Hepatocyte (in vitro differentiated cells): Measurements from ENCODE around the gene OR2L8. TPM values are rescaled to one million over a fixed set of nuclear protein-coding genes. Genes with fewer than 3 reads are reported as not detected.

Experiments used
- DNase-seq: peaks from one replicate; pipeline ENCODE4 v3.0.0-alpha.2; 2016; ENCODE audit warnings: low spot score
- H2AFZ ChIP-seq: fragments of 200-600 bp; sonication (generic); 2 replicates; pipeline ENCODE4 v1.6.0; 2016; ENCODE audit warnings: antibody characterized with exemption, mild to moderate bottlenecking
- H3K27ac ChIP-seq: fragments of 200-600 bp; sonication (generic); 2 replicates; pipeline ENCODE4 v1.5.1; 2016; ENCODE audit warnings: mild to moderate bottlenecking
- H3K27me3 ChIP-seq: fragments of 200-600 bp; sonication (generic); 2 replicates; pipeline ENCODE4 v1.6.1; 2016
- H3K36me3 ChIP-seq: fragments of 200-600 bp; sonication (generic); replicated peaks from 2 replicates; pipeline ENCODE4 v1.5.1; 2016; ENCODE audit warnings: low read depth; ENCODE audit not compliant: insufficient read depth
- H3K4me1 ChIP-seq: fragments of 200-600 bp; sonication (generic); 2 replicates; pipeline ENCODE4 v1.5.1; 2016; ENCODE audit warnings: mild to moderate bottlenecking, moderate library complexity; ENCODE audit not compliant: insufficient read depth
- H3K4me2 ChIP-seq: fragments of 200-600 bp; sonication (generic); 2 replicates; pipeline ENCODE4 v1.6.0; 2016
- H3K4me3 ChIP-seq: fragments of 200-600 bp; sonication (generic); 2 replicates; pipeline ENCODE4 v1.5.1; 2016; ENCODE audit warnings: mild to moderate bottlenecking
- H3K79me2 ChIP-seq: fragments of 200-600 bp; sonication (generic); 2 replicates; pipeline ENCODE4 v1.6.0; 2017; ENCODE audit warnings: mild to moderate bottlenecking
- H3K9me2 ChIP-seq: fragments of 200-600 bp; sonication (generic); replicated peaks from 2 replicates; pipeline ENCODE4 v1.6.0; 2017; ENCODE audit warnings: mild to moderate bottlenecking; ENCODE audit not compliant: insufficient read depth
- H3K9me3 ChIP-seq: fragments of 200-600 bp; sonication (generic); 2 replicates; pipeline ENCODE4 v1.5.1; 2016; ENCODE audit warnings: low read depth, mild to moderate bottlenecking
- H4K20me1 ChIP-seq: fragments of 200-600 bp; sonication (generic); 2 replicates; pipeline ENCODE4 v1.6.0; 2016; ENCODE audit warnings: mild to moderate bottlenecking; ENCODE audit not compliant: insufficient read depth, poor library complexity, severe bottlenecking
- CTCF ChIP-seq: fragments of 200-600 bp; sonication (generic); IDR thresholded peaks from 2 replicates; pipeline ENCODE4 v1.5.1; 2016; ENCODE audit warnings: antibody characterized with exemption, mild to moderate bottlenecking; ENCODE audit not compliant: poor library complexity
- EZH2 ChIP-seq: fragments of 200-600 bp; sonication (generic); IDR thresholded peaks from 2 replicates; pipeline ENCODE4 v1.6.1; 2016; ENCODE audit warnings: antibody characterized with exemption, mild to moderate bottlenecking, borderline replicate concordance
- EZH2phosphoT487 ChIP-seq: fragments of 200-600 bp; sonication (generic); IDR thresholded peaks from one replicate; pipeline ENCODE4 v1.6.1; 2018; ENCODE audit warnings: antibody characterized with exemption, mild to moderate bottlenecking, low read depth, moderate library complexity; ENCODE audit not compliant: unreplicated experiment, severe bottlenecking
- WGBS: methylation state at CpG from one replicate; pipeline ENCODE4 v1.1.6; 2016; ENCODE audit warnings: low lambda C conversion rate; ENCODE audit errors: missing lambda C conversion rate; 5-methylcytosine and 5-hydroxymethylcytosine counted together
- polyA plus RNA-seq: library from polyadenylated mRNA; unstranded; fragments of >200 nt; fragmentation: Nextera tagmentation; extraction: Ambion mirVana; gene quantifications from 2 replicates; pipeline ENCODE4 v1.2.1, GENCODE V29; 2016
- total RNA-seq: library from RNA; depleted of rRNA; stranded (reverse); fragments of >200 nt; gene quantifications from 2 replicates; pipeline ENCODE4 v1.2.3, GENCODE V29; 2014

OR2L8 gene
- total and polyA plus RNA-seq, 2 experiments from 2014 or later, result not detected

GRCh38 chr1:247913786-247914185, 34.9 kb upstream of the OR2L8 start:
- Histone ChIP-seq H2AFZ (no peak overlapping the region), H4K20me1 (no peaks in the 10 kb centered on the region), H3K4me1 (no peaks in the 10 kb centered on the region), H3K9me2 (no peaks in the 10 kb centered on the region), H3K9me3 (no peaks in the 10 kb centered on the region), H3K4me3 (no peak overlapping the region), H3K27ac (no peak overlapping the region), H3K4me2 (no peak overlapping the region), H3K79me2 (no peaks in the 10 kb centered on the region), H3K27me3 (no peaks in the 10 kb centered on the region), H3K36me3 (no peaks in the 10 kb centered on the region)
- TF ChIP-seq EZH2phosphoT487, result no peak
- WGBS, result 40% methylated on average over 2 of the region's 2 CpGs
- no peak for DNase-seq

- no peak overlapping the region for H2AFZ ChIP-seq
- no peaks in the 10 kb centered on the region for H3K36me3 ChIP-seq
- H4K20me1 ChIP-seq, result no peaks in the 10 kb centered on the region
- H3K9me2 ChIP-seq, result no peaks in the 10 kb centered on the region
- no peak for DNase-seq
- H3K4me3 ChIP-seq, result no peak overlapping the region
- no peak for TF ChIP-seq EZH2
- H3K4me1 ChIP-seq, result no peaks in the 10 kb centered on the region
- no peak overlapping the region for H3K4me2 ChIP-seq
- H3K27ac ChIP-seq, result no peak overlapping the region
- no peaks in the 10 kb centered on the region for H3K27me3 ChIP-seq
- H3K9me3 ChIP-seq, result no peaks in the 10 kb centered on the region
- no peaks in the 10 kb centered on the region for H3K79me2 ChIP-seq
- 55% methylated on average over 4 of the region's 4 CpGs for WGBS
Observed at GRCh38 chr1:247914941-247915662, 33.6 kb upstream of the OR2L8 start.

GRCh38 chr1:247919952-247920351, 28.7 kb upstream of the OR2L8 start, which contains the start of gene OR2T8:
Gene OR2T8 (plus strand): TSS chr1:247920252. CDS start chr1:247921018, 766 bp downstream.
- no peak for TF ChIP-seq EZH2phosphoT487
- no peak for TF ChIP-seq CTCF
- no peak for TF ChIP-seq EZH2

GRCh38 chr1:247923941-247924340, 24.7 kb upstream of the OR2L8 start:
- H3K27ac ChIP-seq, result no peak overlapping the region
- no peaks in the 10 kb centered on the region for H3K27me3 ChIP-seq
- H3K9me2 ChIP-seq, result no peaks in the 10 kb centered on the region
- 53% methylated on average over 3 of the region's 3 CpGs for WGBS
- no peaks in the 10 kb centered on the region for H3K36me3 ChIP-seq
- no peak for DNase-seq
- H3K4me1 ChIP-seq, result no peaks in the 10 kb centered on the region
- H4K20me1 ChIP-seq, result no peaks in the 10 kb centered on the region
- H3K4me2 ChIP-seq, result no peak overlapping the region
- H3K9me3 ChIP-seq, result no peaks in the 10 kb centered on the region
- no peak overlapping the region for H3K4me3 ChIP-seq
- H3K79me2 ChIP-seq, result no peaks in the 10 kb centered on the region
- H2AFZ ChIP-seq, result no peak overlapping the region
- no peak for TF ChIP-seq EZH2phosphoT487
- no peak for TF ChIP-seq EZH2
- no peak for TF ChIP-seq CTCF

More at GRCh38 chr1:247919952-247920351, 28.7 kb upstream of the OR2L8 start, which contains the start of gene OR2T8:
- Histone ChIP-seq H3K79me2 (no peaks in the 10 kb centered on the region), H2AFZ (no peak within 1 kb of the TSS), H3K4me2 (no peak within 1 kb of the TSS), H3K27me3 (no peaks in the 10 kb centered on the region), H3K27ac (no peak within 1 kb of the TSS), H3K9me2 (no peaks in the 10 kb centered on the region), H3K4me3 (no peak within 1 kb of the TSS), H3K9me3 (no peaks in the 10 kb centered on the region), H3K4me1 (no peaks in the 10 kb centered on the region), H3K36me3 (no peaks in the 10 kb centered on the region), H4K20me1 (no peaks in the 10 kb centered on the region)
- 47% methylated on average over 2 of the region's 2 CpGs for WGBS
- no peak for DNase-seq
